Measurements from ENCODE around the gene PHACTR4. TPM values are rescaled to one million over a fixed set of nuclear protein-coding genes. Genes with fewer than 3 reads are reported as not detected.

Gene PHACTR4
- total and polyA plus RNA-seq, 2 donors (not counting 1 experiment from before 2014, with no cell fraction given), result 5.5 to 6.9 TPM

- Histone ChIP-seq H3K4me3 (replicated peaks in 1 of 4; ENCODE audit: control extremely low read depth in 1 of 4, insufficient read depth in 1 of 4, low read depth in 3 of 4, low read length in 4 of 4) (peak overlapping the region in 2 of 4 experiments; percentile 20 to 51), H3K27ac (ENCODE audit: insufficient read depth, low read length) (peak overlapping the region; percentile 44), H3K79me2 (ENCODE audit: control insufficient read depth, insufficient read depth, low read length) (no peaks in the 10 kb centered on the region), H3K27me3 (ENCODE audit: control insufficient read depth, insufficient read depth, low read length) (no peaks in the 10 kb centered on the region), H4K20me1 (ENCODE audit: control insufficient read depth, extremely low read depth, insufficient read depth, low read length) (no peaks in the 10 kb centered on the region), H2AFZ (ENCODE audit: low read length) (no peak overlapping the region), H3K36me3 (ENCODE audit: control insufficient read depth, insufficient read depth, low read length) (no peaks in the 10 kb centered on the region), H3K9me3 (ENCODE audit: control insufficient read depth, insufficient read depth, low read depth, low read length) (no peaks in the 10 kb centered on the region), H3K4me1 (ENCODE audit: control insufficient read depth, extremely low read depth, insufficient read depth, low read length) (no peaks in the 10 kb centered on the region), H3K9ac (ENCODE audit: insufficient read depth, low read length) (no peak overlapping the region), H3K4me2 (ENCODE audit: extremely low read depth, insufficient read depth, low read length) (peak overlapping the region; percentile 44)
- TF ChIP-seq CTCF (conservative IDR thresholded peaks at IDR 0.05 in 1 of 2, IDR thresholded peaks at IDR 0.05 in 1 of 2; ENCODE audit: low read depth in 1 of 2, low read length in 2 of 2), result no peak
- TF ChIP-seq EZH2 (IDR thresholded peaks at IDR 0.05; ENCODE audit: low read length, missing control alignments), result no peak
- DNase-seq (ENCODE audit: low read depth in 2 of 2), result peak; percentile 79 to 85
Observed at GRCh38 chr1:28437264-28437923, 67.9 kb downstream of the PHACTR4 start.

DNA sequence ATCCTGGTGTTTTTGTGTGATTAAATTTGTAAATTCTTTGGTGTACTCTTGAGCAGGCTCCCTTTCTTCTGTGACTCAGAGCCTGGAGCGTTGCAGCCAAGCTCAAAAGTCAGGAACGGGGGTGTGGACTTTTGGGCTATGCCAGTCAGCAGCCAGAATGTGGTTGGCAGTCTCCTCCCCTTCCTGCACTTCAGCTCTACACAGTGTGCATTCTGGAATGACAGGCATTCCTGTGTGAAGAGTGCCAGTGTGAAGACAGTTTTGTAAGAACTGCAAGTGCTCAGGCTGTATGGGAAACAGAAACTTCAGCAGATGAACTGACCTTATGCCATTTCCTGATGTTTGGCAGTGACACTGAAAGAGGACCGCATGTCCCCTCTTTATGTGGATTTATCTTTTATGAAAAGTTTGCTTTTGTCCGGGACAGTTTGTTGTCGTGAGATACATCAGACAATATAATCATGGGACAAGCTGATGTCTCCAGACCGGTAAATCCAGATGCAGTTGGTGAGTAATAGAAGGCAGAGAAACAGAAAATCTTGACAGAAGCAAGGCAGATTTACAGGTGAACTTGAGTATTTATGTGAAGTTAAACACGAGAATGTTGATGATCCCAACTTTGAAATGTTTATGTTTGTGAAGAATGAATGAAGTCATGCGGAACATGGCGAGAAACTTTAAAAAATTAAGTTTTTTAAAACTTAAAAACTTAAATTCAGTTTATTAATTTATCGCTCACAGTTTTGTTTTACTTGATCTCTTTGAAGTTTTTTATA is 68.6 kb downstream of the PHACTR4 start:
- Histone ChIP-seq H3K27me3 (ENCODE audit: control insufficient read depth, insufficient read depth, low read length) (no peaks in the 10 kb centered on the region), H4K20me1 (ENCODE audit: control insufficient read depth, extremely low read depth, insufficient read depth, low read length) (no peaks in the 10 kb centered on the region), H3K9ac (ENCODE audit: insufficient read depth, low read length) (no peak overlapping the region), H3K27ac (ENCODE audit: insufficient read depth, low read length) (peak overlapping the region; percentile 58), H3K36me3 (ENCODE audit: control insufficient read depth, insufficient read depth, low read length) (no peaks in the 10 kb centered on the region), H3K4me3 (replicated peaks in 1 of 4; ENCODE audit: control extremely low read depth in 1 of 4, insufficient read depth in 1 of 4, low read depth in 3 of 4, low read length in 4 of 4) (peak overlapping the region; percentile 41 to 51 (median 46)), H3K9me3 (ENCODE audit: control insufficient read depth, insufficient read depth, low read depth, low read length) (no peaks in the 10 kb centered on the region), H2AFZ (ENCODE audit: low read length) (no peak overlapping the region), H3K79me2 (ENCODE audit: control insufficient read depth, insufficient read depth, low read length) (no peaks in the 10 kb centered on the region), H3K4me2 (ENCODE audit: extremely low read depth, insufficient read depth, low read length) (peak overlapping the region; percentile 93), H3K4me1 (ENCODE audit: control insufficient read depth, extremely low read depth, insufficient read depth, low read length) (no peaks in the 10 kb centered on the region)
- TF ChIP-seq EZH2 (IDR thresholded peaks at IDR 0.05; ENCODE audit: low read length, missing control alignments) (no peak), CTCF (conservative IDR thresholded peaks at IDR 0.05 in 1 of 2, IDR thresholded peaks at IDR 0.05 in 1 of 2; ENCODE audit: low read depth in 1 of 2, low read length in 2 of 2) (no peak)
- peak; percentile 91 to 98 for DNase-seq (ENCODE audit: low read depth in 2 of 2)

DNA sequence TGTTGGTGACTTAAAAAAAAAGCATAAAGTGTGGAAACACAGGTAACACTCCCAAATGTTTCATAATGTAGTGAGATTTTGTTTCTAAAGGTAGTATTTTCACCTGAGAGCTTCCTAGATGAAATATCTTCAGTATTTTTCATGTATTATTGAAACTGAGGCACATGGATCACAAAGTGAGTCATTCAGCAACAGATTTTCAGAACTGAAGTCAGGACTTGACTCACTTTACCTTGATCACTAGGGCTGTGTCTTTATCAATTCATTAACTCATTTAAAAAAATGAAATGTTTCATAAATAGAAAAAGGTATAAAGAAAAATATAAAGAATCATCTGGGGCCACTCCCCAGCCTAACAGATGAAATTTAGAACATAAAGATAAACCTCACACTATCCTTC is 69.8 kb downstream of the PHACTR4 start:
- Histone ChIP-seq H3K79me2 (ENCODE audit: control insufficient read depth, insufficient read depth, low read length) (no peaks in the 10 kb centered on the region), H3K9me3 (ENCODE audit: control insufficient read depth, insufficient read depth, low read depth, low read length) (no peaks in the 10 kb centered on the region), H3K9ac (ENCODE audit: insufficient read depth, low read length) (no peak overlapping the region), H4K20me1 (ENCODE audit: control insufficient read depth, extremely low read depth, insufficient read depth, low read length) (no peaks in the 10 kb centered on the region), H3K4me2 (ENCODE audit: extremely low read depth, insufficient read depth, low read length) (no peak overlapping the region), H3K4me3 (replicated peaks in 1 of 4; ENCODE audit: control extremely low read depth in 1 of 4, insufficient read depth in 1 of 4, low read depth in 3 of 4, low read length in 4 of 4) (peak overlapping the region in 1 of 4 experiments; percentile 42), H3K27ac (ENCODE audit: insufficient read depth, low read length) (no peak overlapping the region), H3K4me1 (ENCODE audit: control insufficient read depth, extremely low read depth, insufficient read depth, low read length) (no peaks in the 10 kb centered on the region), H3K36me3 (ENCODE audit: control insufficient read depth, insufficient read depth, low read length) (no peaks in the 10 kb centered on the region), H3K27me3 (ENCODE audit: control insufficient read depth, insufficient read depth, low read length) (no peaks in the 10 kb centered on the region), H2AFZ (ENCODE audit: low read length) (no peak overlapping the region)
- DNase-seq (ENCODE audit: low read depth in 2 of 2), result no peak
- TF ChIP-seq CTCF (conservative IDR thresholded peaks at IDR 0.05 in 1 of 2, IDR thresholded peaks at IDR 0.05 in 1 of 2; ENCODE audit: low read depth in 1 of 2, low read length in 2 of 2), result no peak

Measured in fibroblast of lung (primary cell).